GM12878 (cell line): ENCODE data around the gene TNFRSF14. TPM values are rescaled to one million over a fixed set of nuclear protein-coding genes. Genes with fewer than 3 reads are reported as not detected.

Experiments
- ATAC-seq: fragments of 200-7000 bp; cut with Tn5 transposase; 3 replicates; pipeline ENCODE4 v1.9.1; 2020; ENCODE audit warnings: mild to moderate bottlenecking, moderate library complexity
- BruUV-seq: library from RNA; stranded (reverse); fragments of 400-500 nt; replicated peaks from 2 replicates; lab custom pipeline; 2021; lab: Mats Ljungman, UMichigan
- CTCF ChIA-PET: fragments of 300-600 bp; sonication (Branson Sonifier 250); formaldehyde crosslinking; extraction: SDS; loops from one replicate; lab custom pipeline; 2021; ENCODE audit warnings: inconsistent platforms; lab: Yijun Ruan, JAX
- POLR2A ChIA-PET: fragments of 350-600 bp; formaldehyde crosslinking; extraction: SDS; loops from one replicate; lab custom pipeline; 2021; ENCODE audit warnings: inconsistent platforms; lab: Charles Lee
- RAD21 ChIA-PET: fragments of 300-600 bp; sonication (Branson Sonifier 250); formaldehyde crosslinking; loops from one replicate; lab custom pipeline; 2023; ENCODE audit warnings: antibody characterized with exemption; ENCODE audit not compliant: unreplicated experiment; lab: Charles Lee
- SMC1A ChIA-PET: fragments of 300-600 bp; sonication (Branson Sonifier 250); formaldehyde crosslinking; loops from one replicate; lab custom pipeline; 2023; ENCODE audit not compliant: unreplicated experiment, uncharacterized antibody; lab: Charles Lee
- DNase-seq: peaks from one replicate; pipeline ENCODE4 v3.0.0-alpha.2; 2011; ENCODE audit warnings: low read depth, low spot score
- FAIRE-seq: peaks from 3 replicates; lab custom pipeline; 2011; peaks lifted over from hg19 to GRCh38; lab: Jason Lieb, UNC
- H2AFZ ChIP-seq: 2 replicates; pipeline ENCODE4 v1.6.0; 2011; ENCODE audit warnings: low read depth, low read length, control low read depth; ENCODE audit not compliant: control insufficient read depth
- H3K27ac ChIP-seq: 2 replicates; pipeline ENCODE4 v1.5.1; 2011; ENCODE audit warnings: control low read depth; ENCODE audit not compliant: control insufficient read depth, insufficient read depth
- H3K27me3 ChIP-seq, 2 experiments: replicated peaks in 1 of 2; 2 replicates each; pipeline versions ENCODE4 v1.6.0 to v1.6.1; 2011; ENCODE audit warnings: low read length in 1 of 2; ENCODE audit not compliant: control insufficient read depth in 2 of 2, insufficient read depth in 2 of 2
- H3K36me3 ChIP-seq, 2 experiments: 2 replicates each; pipeline ENCODE4 v1.5.1; 2011; ENCODE audit warnings: low read length in 1 of 2; ENCODE audit not compliant: control insufficient read depth in 2 of 2, insufficient read depth in 2 of 2
- H3K4me1 ChIP-seq: 2 replicates; pipeline ENCODE4 v1.6.1; 2011; ENCODE audit warnings: mild to moderate bottlenecking, low read length, moderate library complexity, mixed read lengths; ENCODE audit not compliant: control insufficient read depth, insufficient read depth
- H3K4me2 ChIP-seq: 2 replicates; pipeline ENCODE4 v1.6.0; 2011; ENCODE audit warnings: control low read depth; ENCODE audit not compliant: control insufficient read depth, insufficient read depth
- H3K4me3 ChIP-seq: fragments of 200-600 bp; sonication (generic); 2 replicates; pipeline ENCODE4 v1.5.1; 2016
- H3K79me2 ChIP-seq: 2 replicates; pipeline ENCODE4 v1.6.0; 2011; ENCODE audit warnings: low read length; ENCODE audit not compliant: control insufficient read depth, insufficient read depth
- H3K9ac ChIP-seq: 2 replicates; pipeline ENCODE4 v1.8.0; 2011; ENCODE audit warnings: low read length, control low read depth, mixed read lengths; ENCODE audit not compliant: control insufficient read depth, insufficient read depth
- H3K9me3 ChIP-seq: replicated peaks from 3 replicates; pipeline ENCODE4 v1.5.1; 2011; ENCODE audit warnings: mild to moderate bottlenecking, low read length; ENCODE audit not compliant: control insufficient read depth, insufficient read depth
- H4K20me1 ChIP-seq: 2 replicates; pipeline ENCODE4 v1.6.0; 2011; ENCODE audit not compliant: control insufficient read depth, insufficient read depth
- EGR1 ChIP-seq, 2 experiments: IDR thresholded peaks; 1 replicate in 1 of 2; 2 replicates in 1 of 2; pipeline ENCODE4 v1.6.1; 2011 to 2012; ENCODE audit warnings: low read depth in 2 of 2, low read length in 2 of 2, borderline replicate concordance in 1 of 2, mild to moderate bottlenecking in 1 of 2, moderate library complexity in 1 of 2
- NFXL1 ChIP-seq: fragments of 450-650 bp; IDR thresholded peaks from 2 replicates; pipeline ENCODE4 v1.6.1; 2017; ENCODE audit warnings: antibody characterized with exemption, mild to moderate bottlenecking, borderline replicate concordance
- NR2F1 ChIP-seq: fragments of 450-650 bp; conservative IDR thresholded peaks from 2 replicates; pipeline ENCODE4 v1.6.1; 2017; ENCODE audit warnings: mild to moderate bottlenecking
- POLR2A ChIP-seq: IDR thresholded peaks from 2 replicates; pipeline ENCODE4 v1.6.1; 2011; ENCODE audit warnings: low read depth, mild to moderate bottlenecking, low read length
- RAD21 ChIP-seq: IDR thresholded peaks from 2 replicates; pipeline ENCODE4 v1.6.1; 2011; ENCODE audit warnings: mild to moderate bottlenecking, low read depth, low read length, moderate library complexity; ENCODE audit not compliant: insufficient read depth
- ZNF622 ChIP-seq: fragments of 450-650 bp; IDR thresholded peaks from 2 replicates; pipeline ENCODE4 v1.6.1; 2017; ENCODE audit warnings: mild to moderate bottlenecking, inconsistent platforms
- WGBS: methylation state at CpG from one replicate; pipeline ENCODE4 v1.1.6; 2016; ENCODE audit warnings: low lambda C conversion rate; ENCODE audit not compliant: insufficient replicate concordance, insufficient coverage; ENCODE audit errors: missing lambda C conversion rate; 5-methylcytosine and 5-hydroxymethylcytosine counted together
- in situ Hi-C: fragments of 300-500 bp; cut with MboI; formaldehyde crosslinking; loops from 9 replicates; pipeline ENCODE4 v1.14.3; 2018; ENCODE audit warnings: mixed read lengths
- intact Hi-C: fragments of 100-400 bp; cut with micrococcal nuclease; formaldehyde crosslinking; loops from one replicate; pipeline ENCODE4 v1.14.2; 2022; ENCODE audit not compliant: unreplicated experiment
- polyA plus RNA-seq, 11 experiments: library from polyadenylated mRNA; depleted of rRNA in 4 of 11; unstranded in 6 of 11; stranded (reverse) in 5 of 11; fragments of >200 nt; fragmentation: Nextera tagmentation in 4 of 11; fragmentation: Illumina TruSeq in 1 of 11; extraction: Ambion mirVana in 4 of 11; extraction: Trizol in 1 of 11; gene quantifications; 1 replicate in 1 of 11; 2 replicates in 10 of 11; pipeline versions ENCODE4 v1.2.1 to v1.2.3, GENCODE V29; 2011 to 2016; ENCODE audit warnings: inconsistent platforms in 2 of 11, missing spikeins in 2 of 11, low read depth in 1 of 11
- total RNA-seq, 4 experiments: library from RNA; depleted of rRNA in 3 of 4; stranded (reverse); fragments of >200 nt in 3 of 4; fragmentation: Illumina TruSeq in 1 of 4; extraction: Trizol in 1 of 4; gene quantifications; 2 replicates each; pipeline versions ENCODE4 v1.2.1 to v1.2.3, GENCODE V29; 2013 to 2021
- TF ChIP-seq, protein P1 (sequence below): IDR thresholded peaks from 2 replicates; pipeline ENCODE4 v1.6.1; 2012; ENCODE audit warnings: mild to moderate bottlenecking, low read depth, low read length
- TF ChIP-seq, protein P2 (sequence below): fragments of 450-650 bp; IDR thresholded peaks from 2 replicates; pipeline ENCODE4 v1.6.1; 2014; ENCODE audit warnings: mild to moderate bottlenecking
- TF ChIP-seq, protein P3 (sequence below): fragments of 450-650 bp; IDR thresholded peaks from 2 replicates; pipeline ENCODE4 v1.6.1; 2016; ENCODE audit warnings: mild to moderate bottlenecking
- TF ChIP-seq, protein P4 (sequence below), 3 experiments: IDR thresholded peaks in 2 of 3; conservative IDR thresholded peaks in 1 of 3; 2 replicates each; pipeline ENCODE4 v1.5.1; 2011; ENCODE audit warnings: low read depth in 3 of 3, low read length in 3 of 3, mild to moderate bottlenecking in 3 of 3, control low read depth in 2 of 3, moderate library complexity in 2 of 3, inconsistent platforms in 1 of 3, mixed read lengths in 1 of 3; ENCODE audit not compliant: control insufficient read depth in 2 of 3, insufficient read depth in 1 of 3; ENCODE audit errors: extremely low read depth in 1 of 3

TNFRSF14 gene
- total and polyA plus RNA-seq, 10 of the 15 experiments (the other 5 are each of a cell fraction or from before 2014, with no cell fraction given) = 0.43 to 114 (median 41.5) TPM

DNA sequence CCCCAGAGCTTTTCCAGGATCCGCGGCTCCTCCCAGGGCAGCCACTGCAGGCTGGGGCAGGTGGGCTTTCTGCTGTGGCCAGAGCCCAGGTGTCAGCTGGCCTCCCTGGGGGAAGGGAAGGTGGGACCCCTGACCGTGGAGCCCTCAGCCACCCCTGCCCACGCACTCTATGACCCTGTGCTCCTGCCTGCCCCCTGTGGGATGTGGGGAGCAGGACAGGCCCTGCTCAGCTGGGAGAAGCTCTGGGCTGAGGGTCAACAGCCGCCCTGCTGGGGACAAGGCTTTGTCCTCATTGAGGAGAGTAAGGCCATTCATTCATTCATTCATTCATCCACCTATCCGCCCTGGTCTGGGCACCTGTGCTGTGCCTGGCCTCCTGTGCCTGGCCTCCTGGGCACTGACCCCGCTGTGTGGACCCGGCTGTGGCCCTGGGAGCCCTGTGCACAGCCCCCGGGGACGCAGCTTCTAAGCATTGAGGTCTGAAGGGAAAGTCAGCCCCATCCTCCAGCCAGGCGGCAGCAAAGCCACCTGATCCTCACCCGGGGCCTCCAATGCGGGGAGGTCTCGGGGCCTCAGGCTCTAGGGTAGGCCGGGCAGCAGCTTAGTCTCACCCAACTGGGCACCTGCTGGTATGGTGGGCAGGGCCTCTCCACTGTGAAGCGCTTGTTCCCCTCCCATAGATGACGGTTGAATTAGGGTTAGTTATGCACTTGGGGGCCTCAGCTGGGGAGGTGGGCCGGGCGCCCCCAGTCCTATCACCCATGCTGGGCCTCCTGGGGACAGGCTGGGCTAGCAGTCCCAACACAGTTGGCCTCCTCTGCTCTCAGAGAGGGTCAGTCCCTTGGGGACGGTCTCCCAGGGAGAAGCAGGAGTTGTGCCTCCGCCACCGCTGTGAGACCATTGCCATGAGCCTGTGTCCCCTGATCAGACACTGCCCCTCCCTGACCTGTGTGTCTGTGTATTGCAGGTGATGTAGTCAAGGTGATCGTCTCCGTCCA is 6.0 kb downstream of the TNFRSF14 start:
- DNase-seq = no peak

More for the DNA sequence above, 6.0 kb downstream of the TNFRSF14 start:
- H3K36me3 ChIP-seq = peaks cover 0 to 2% of the 10 kb centered on the region in 2 experiments; a peak in 3 of 4 replicates
- in situ Hi-C loops (no loop called here), intact Hi-C loops (no loop called here)
- no peak overlapping the region for H2AFZ ChIP-seq
- no peak overlapping the region for H3K27ac ChIP-seq
- ChIA-PET POLR2A (interaction anchor here (0.8 to 1.4 kb wide), 3 partner anchors 16 to 22 kb away, joined by 3 to 4 read pairs (median 3); no protein-coding TSS in a partner anchor), RAD21 (interaction anchor here (0.8 to 1.7 kb wide), 2 partner anchors 14 to 16 kb away, joined by 4 to 5 read pairs; no protein-coding TSS in a partner anchor), CTCF (interaction anchor here (1.2 to 2.3 kb wide), 6 partner anchors 9 to 24 kb away, joined by 3 to 14 read pairs (median 4); no protein-coding TSS in a partner anchor), SMC1A (interaction anchor here (3.4 kb wide), 1 partner anchor 23 kb away, joined by 15 read pairs; no protein-coding TSS in a partner anchor)
- peaks cover 14% of the 10 kb centered on the region for H3K79me2 ChIP-seq
- BruUV-seq = no TSS peak
- peaks cover 4% of the 10 kb centered on the region; the same call in 1 of the 2 replicates for H3K4me1 ChIP-seq
- no peak for FAIRE-seq
- no peaks in the 10 kb centered on the region for H4K20me1 ChIP-seq
- no peak overlapping the region for H3K9ac ChIP-seq
- H3K4me2 ChIP-seq = no peak overlapping the region
- 90% methylated on average over 24 of the region's 24 CpGs for WGBS
- TF ChIP-seq, protein P1, sequence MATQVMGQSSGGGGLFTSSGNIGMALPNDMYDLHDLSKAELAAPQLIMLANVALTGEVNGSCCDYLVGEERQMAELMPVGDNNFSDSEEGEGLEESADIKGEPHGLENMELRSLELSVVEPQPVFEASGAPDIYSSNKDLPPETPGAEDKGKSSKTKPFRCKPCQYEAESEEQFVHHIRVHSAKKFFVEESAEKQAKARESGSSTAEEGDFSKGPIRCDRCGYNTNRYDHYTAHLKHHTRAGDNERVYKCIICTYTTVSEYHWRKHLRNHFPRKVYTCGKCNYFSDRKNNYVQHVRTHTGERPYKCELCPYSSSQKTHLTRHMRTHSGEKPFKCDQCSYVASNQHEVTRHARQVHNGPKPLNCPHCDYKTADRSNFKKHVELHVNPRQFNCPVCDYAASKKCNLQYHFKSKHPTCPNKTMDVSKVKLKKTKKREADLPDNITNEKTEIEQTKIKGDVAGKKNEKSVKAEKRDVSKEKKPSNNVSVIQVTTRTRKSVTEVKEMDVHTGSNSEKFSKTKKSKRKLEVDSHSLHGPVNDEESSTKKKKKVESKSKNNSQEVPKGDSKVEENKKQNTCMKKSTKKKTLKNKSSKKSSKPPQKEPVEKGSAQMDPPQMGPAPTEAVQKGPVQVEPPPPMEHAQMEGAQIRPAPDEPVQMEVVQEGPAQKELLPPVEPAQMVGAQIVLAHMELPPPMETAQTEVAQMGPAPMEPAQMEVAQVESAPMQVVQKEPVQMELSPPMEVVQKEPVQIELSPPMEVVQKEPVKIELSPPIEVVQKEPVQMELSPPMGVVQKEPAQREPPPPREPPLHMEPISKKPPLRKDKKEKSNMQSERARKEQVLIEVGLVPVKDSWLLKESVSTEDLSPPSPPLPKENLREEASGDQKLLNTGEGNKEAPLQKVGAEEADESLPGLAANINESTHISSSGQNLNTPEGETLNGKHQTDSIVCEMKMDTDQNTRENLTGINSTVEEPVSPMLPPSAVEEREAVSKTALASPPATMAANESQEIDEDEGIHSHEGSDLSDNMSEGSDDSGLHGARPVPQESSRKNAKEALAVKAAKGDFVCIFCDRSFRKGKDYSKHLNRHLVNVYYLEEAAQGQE = no peak
- peak; percentile 25; the same call in 1 of the 2 replicates for TF ChIP-seq RAD21
- peak in 1 of 2 experiments; percentile 57; a peak in 1 of 3 replicates for TF ChIP-seq EGR1 (IDR thresholded peaks at IDR 0.05; ENCODE audit: borderline replicate concordance in 1 of 2, low read depth in 2 of 2, low read length in 2 of 2)
- TF ChIP-seq, protein P2, sequence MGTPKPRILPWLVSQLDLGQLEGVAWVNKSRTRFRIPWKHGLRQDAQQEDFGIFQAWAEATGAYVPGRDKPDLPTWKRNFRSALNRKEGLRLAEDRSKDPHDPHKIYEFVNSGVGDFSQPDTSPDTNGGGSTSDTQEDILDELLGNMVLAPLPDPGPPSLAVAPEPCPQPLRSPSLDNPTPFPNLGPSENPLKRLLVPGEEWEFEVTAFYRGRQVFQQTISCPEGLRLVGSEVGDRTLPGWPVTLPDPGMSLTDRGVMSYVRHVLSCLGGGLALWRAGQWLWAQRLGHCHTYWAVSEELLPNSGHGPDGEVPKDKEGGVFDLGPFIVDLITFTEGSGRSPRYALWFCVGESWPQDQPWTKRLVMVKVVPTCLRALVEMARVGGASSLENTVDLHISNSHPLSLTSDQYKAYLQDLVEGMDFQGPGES = no peak
- TF ChIP-seq NFXL1 = no peak
- TF ChIP-seq POLR2A = 0 out of 2 replicates have a peak, but pooled peaks have one; percentile 39
- TF ChIP-seq ZNF622 = no peak
- 0 out of 2 replicates have a peak, but pooled peaks have one; percentile 46 for TF ChIP-seq NR2F1
- TF ChIP-seq, protein P3, sequence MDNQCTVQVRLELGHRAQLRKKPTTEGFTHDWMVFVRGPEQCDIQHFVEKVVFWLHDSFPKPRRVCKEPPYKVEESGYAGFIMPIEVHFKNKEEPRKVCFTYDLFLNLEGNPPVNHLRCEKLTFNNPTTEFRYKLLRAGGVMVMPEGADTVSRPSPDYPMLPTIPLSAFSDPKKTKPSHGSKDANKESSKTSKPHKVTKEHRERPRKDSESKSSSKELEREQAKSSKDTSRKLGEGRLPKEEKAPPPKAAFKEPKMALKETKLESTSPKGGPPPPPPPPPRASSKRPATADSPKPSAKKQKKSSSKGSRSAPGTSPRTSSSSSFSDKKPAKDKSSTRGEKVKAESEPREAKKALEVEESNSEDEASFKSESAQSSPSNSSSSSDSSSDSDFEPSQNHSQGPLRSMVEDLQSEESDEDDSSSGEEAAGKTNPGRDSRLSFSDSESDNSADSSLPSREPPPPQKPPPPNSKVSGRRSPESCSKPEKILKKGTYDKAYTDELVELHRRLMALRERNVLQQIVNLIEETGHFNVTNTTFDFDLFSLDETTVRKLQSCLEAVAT = no peak
- TF ChIP-seq, protein P4, sequence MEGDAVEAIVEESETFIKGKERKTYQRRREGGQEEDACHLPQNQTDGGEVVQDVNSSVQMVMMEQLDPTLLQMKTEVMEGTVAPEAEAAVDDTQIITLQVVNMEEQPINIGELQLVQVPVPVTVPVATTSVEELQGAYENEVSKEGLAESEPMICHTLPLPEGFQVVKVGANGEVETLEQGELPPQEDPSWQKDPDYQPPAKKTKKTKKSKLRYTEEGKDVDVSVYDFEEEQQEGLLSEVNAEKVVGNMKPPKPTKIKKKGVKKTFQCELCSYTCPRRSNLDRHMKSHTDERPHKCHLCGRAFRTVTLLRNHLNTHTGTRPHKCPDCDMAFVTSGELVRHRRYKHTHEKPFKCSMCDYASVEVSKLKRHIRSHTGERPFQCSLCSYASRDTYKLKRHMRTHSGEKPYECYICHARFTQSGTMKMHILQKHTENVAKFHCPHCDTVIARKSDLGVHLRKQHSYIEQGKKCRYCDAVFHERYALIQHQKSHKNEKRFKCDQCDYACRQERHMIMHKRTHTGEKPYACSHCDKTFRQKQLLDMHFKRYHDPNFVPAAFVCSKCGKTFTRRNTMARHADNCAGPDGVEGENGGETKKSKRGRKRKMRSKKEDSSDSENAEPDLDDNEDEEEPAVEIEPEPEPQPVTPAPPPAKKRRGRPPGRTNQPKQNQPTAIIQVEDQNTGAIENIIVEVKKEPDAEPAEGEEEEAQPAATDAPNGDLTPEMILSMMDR (IDR thresholded peaks at IDR 0.05 in 2 of 3, conservative IDR thresholded peaks at IDR 0.05 in 1 of 3; ENCODE audit: control insufficient read depth in 2 of 3, extremely low read depth in 1 of 3, insufficient read depth in 1 of 3, low read depth in 3 of 3, low read length in 3 of 3) = peak; percentile 41 to 70 (median 47)
- no peak overlapping the region for H3K4me3 ChIP-seq
- H3K27me3 ChIP-seq = no peaks in the 10 kb centered on the region
- peak; percentile 53 for ATAC-seq
- no peaks in the 10 kb centered on the region for H3K9me3 ChIP-seq
